MG63 (cell line): Measurements from ENCODE around the gene SEC24C. TPM values are rescaled to one million over a fixed set of nuclear protein-coding genes. Genes with fewer than 3 reads are reported as not detected.

Experiments
- DNase-seq: peaks from one replicate; pipeline ENCODE4 v3.0.0-alpha.2; 2020
- H3K27me3 ChIP-seq: fragments of 250-450 bp; sonication (Bioruptor Pico); 2 replicates; pipeline ENCODE4 v1.5.1; 2020; ENCODE audit warnings: mild to moderate bottlenecking, moderate library complexity
- H3K36me3 ChIP-seq: fragments of 250-450 bp; sonication (Bioruptor Pico); 2 replicates; pipeline ENCODE4 v1.5.1; 2020; ENCODE audit warnings: mild to moderate bottlenecking, moderate library complexity
- H3K4me3 ChIP-seq: fragments of 250-450 bp; sonication (Bioruptor Pico); 2 replicates; pipeline ENCODE4 v1.5.1; 2020; ENCODE audit warnings: mild to moderate bottlenecking, moderate library complexity
- H3K9me3 ChIP-seq: fragments of 250-450 bp; sonication (Bioruptor Pico); 2 replicates; pipeline ENCODE4 v1.5.1; 2020; ENCODE audit warnings: mild to moderate bottlenecking, moderate library complexity
- total RNA-seq: library from RNA; depleted of rRNA; stranded (reverse); fragments of >200 nt; shearing (Covaris generic); gene quantifications from 2 replicates; pipeline ENCODE4 v1.2.3, GENCODE V29; 2014; ENCODE audit warnings: low replicate concordance; rRNA removed

The SEC24C gene
- total RNA-seq, 1 experiment from 2014 or later = 74.6 TPM

- Histone ChIP-seq H3K9me3 (no peaks in the 10 kb centered on the region), H3K4me3 (no peak overlapping the region)
- no peak for DNase-seq
These were observed 68.5 kb downstream of the SEC24C start for GRCh38 chr10:73812657-73813056.

DNA sequence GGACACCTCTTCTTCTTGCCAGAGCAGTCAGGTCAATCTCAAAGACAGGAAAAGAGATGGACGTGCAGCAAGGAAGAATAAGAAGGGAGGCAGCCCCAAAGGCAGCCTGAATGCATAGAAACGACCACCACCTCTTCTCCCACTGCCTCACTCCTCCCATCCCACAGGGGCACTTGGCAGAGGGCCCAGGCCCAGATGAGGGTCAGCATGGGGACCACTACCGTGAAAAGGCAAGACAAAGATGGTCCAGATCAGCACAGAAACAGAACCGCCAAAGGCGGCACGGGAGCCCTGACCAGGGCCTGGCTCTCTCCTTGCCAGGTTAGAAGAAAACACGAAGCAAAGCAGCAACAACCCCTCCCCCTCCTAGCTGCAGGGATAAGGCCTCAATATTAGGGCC is 69.2 kb downstream of the SEC24C start:
- Histone ChIP-seq H3K27me3 (no peaks in the 10 kb centered on the region), H3K36me3 (peaks cover 33% of the 10 kb centered on the region), H3K9me3 (no peaks in the 10 kb centered on the region), H3K4me3 (no peak overlapping the region)
- no peak for DNase-seq

More at GRCh38 chr10:73812657-73813056, 68.5 kb downstream of the SEC24C start:
- H3K27me3 ChIP-seq = no peaks in the 10 kb centered on the region
- H3K36me3 ChIP-seq = peaks cover 32% of the 10 kb centered on the region

DNA sequence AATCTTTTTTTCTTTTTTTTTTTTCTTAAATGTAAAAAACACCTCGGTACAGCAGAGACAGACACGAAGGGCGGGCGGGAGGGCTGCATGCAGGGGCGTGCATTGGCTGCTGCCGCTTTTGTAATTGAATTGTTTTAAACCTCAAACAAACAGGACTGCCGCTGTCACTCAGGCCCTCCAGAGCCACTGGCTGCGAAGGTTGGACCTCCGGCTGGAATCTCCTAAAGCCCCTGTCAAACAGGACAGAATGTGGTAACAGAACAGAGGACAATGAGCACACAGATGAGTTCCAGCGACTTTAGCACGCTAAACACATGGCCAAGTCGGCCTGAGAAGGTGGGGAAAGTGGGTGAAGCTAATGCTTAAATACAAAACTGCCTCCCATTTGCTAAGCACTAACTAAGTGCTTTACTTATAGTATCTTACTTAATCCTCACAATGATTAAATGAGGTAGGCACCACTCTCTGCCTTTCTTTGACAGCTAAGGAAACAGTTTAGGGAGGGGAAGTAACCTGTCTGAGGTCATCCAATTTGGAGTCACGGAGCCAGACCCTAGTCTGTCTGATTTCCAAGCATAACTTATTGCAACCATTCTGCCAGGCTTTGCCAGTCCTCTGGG is 70.2 kb downstream of the SEC24C start:
- no peak for DNase-seq
- H3K9me3 ChIP-seq = no peaks in the 10 kb centered on the region
- H3K36me3 ChIP-seq = peaks cover 33% of the 10 kb centered on the region
- no peak overlapping the region for H3K4me3 ChIP-seq
- H3K27me3 ChIP-seq = no peaks in the 10 kb centered on the region

DNA sequence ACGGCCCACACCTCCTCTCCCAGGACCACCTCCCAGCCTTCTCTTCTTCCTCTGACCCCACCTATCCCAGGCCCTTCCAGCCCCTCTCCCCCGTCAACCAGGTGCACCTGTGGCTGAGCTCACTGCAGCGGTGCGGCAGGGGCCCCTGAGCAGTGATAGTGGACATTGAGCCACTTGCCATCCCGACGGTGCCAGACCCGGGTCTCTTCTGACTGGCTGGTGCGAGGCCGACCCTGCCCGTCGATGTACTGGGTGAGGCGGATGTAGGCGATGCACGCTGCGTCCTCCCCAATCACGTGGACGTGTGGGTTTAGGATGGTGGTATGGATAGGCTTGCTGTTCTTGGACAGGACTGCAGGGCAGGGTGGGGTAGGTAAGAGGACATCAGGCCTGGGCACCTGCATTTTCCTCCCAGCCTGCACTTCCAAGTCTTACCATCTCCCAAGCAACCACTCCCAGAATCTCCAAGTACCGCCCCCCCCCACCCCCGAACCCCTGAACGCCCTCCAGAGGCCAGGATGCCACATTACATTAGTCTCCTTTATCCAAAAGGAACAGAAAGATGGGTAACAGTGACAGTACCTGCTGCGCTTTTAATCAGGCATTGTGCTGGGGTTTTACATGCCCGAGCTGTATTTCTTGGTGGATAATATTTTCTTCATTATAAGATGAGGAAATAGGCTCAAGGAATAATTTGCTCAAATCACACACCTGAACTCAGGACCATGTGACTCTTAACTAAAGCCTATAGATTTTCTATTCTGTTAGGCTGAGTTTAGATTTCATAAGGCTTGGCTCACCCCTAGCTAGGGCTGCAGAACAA is 70.9 kb downstream of the SEC24C start:
- Histone ChIP-seq H3K27me3 (no peaks in the 10 kb centered on the region), H3K9me3 (no peaks in the 10 kb centered on the region), H3K4me3 (no peak overlapping the region), H3K36me3 (peaks cover 33% of the 10 kb centered on the region)
- DNase-seq = no peak

DNA sequence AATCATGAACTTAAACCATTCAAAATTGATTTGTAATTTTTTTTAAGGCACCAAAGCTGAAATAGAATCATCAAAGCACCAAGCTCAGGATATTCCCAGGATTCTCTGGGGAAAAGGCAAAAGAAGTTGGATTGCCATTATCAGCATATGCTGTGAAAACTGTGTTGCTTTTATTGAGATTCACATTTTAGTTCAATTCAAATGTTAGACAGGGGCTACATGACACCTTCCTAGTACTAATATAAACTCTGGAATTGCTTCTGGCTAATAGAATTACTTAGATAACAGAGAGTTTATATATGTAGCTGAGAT is 71.5 kb downstream of the SEC24C start:
- no peak for DNase-seq
- Histone ChIP-seq H3K27me3 (no peaks in the 10 kb centered on the region), H3K4me3 (no peak overlapping the region), H3K36me3 (peaks cover 33% of the 10 kb centered on the region), H3K9me3 (no peaks in the 10 kb centered on the region)

DNA sequence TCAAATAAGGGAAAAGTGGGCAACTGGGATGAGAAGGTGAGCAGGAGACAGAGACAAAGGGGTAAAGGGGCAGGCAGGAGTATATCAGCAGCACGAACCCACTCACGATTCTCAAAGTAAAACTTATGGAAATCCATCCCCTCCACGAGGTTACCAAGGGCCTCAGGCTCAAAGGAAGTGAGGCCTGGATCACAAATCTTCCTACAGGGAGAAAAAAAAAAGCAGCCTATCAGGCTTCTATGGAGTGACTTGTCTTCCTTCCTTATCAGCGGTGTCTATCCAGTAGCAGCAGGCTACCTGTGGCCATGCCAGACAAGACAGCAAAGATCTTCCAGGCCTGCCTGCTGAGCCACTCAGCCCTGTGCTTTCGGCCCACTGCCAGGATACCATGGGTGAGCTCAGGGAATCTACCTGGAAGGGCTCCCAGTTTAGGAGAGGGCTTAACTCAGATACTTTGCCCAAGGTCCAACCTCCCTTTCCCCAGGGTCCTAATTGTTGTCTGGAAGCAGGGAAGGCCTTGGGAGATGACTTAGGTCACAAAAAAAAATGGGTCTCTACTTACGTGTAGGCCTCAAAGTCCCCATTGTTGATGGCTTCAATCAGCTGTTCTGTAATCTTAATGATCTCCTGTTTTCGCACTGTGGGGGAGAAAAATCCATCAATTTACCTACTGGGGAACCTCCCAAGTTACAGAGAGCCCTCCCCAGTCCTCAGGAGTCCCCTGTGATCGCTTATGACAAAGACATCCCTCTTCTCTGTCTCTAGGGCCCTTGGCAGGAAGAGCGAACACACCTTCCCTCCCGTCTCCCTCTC is 73.0 kb downstream of the SEC24C start:
- no peaks in the 10 kb centered on the region for H3K9me3 ChIP-seq
- no peaks in the 10 kb centered on the region for H3K27me3 ChIP-seq
- peak; percentile 62 for DNase-seq
- H3K4me3 ChIP-seq = no peak overlapping the region
- H3K36me3 ChIP-seq = peaks cover 39% of the 10 kb centered on the region

GRCh38 chr10:73817826-73818225 is 73.7 kb downstream of the SEC24C start:
- no peak for DNase-seq
- Histone ChIP-seq H3K27me3 (no peaks in the 10 kb centered on the region), H3K4me3 (no peak overlapping the region), H3K36me3 (peaks cover 37% of the 10 kb centered on the region), H3K9me3 (no peaks in the 10 kb centered on the region)

- Histone ChIP-seq H3K36me3 (peaks cover 36% of the 10 kb centered on the region), H3K9me3 (no peaks in the 10 kb centered on the region), H3K27me3 (no peaks in the 10 kb centered on the region), H3K4me3 (no peak overlapping the region)
- DNase-seq = no peak
These were observed 74.2 kb downstream of the SEC24C start for GRCh38 chr10:73818402-73818801.

GRCh38 chr10:73819081-73819480 is 74.9 kb downstream of the SEC24C start:
- H3K36me3 ChIP-seq = peaks cover 32% of the 10 kb centered on the region

GRCh38 chr10:73819513-73820093 is 75.4 kb downstream of the SEC24C start:
- Histone ChIP-seq H3K36me3 (peaks cover 29% of the 10 kb centered on the region), H3K9me3 (no peaks in the 10 kb centered on the region), H3K4me3 (no peak overlapping the region), H3K27me3 (no peaks in the 10 kb centered on the region)
- no peak for DNase-seq

More at GRCh38 chr10:73819081-73819480, 74.9 kb downstream of the SEC24C start:
- no peaks in the 10 kb centered on the region for H3K27me3 ChIP-seq
- H3K4me3 ChIP-seq = no peak overlapping the region
- no peak for DNase-seq
- no peaks in the 10 kb centered on the region for H3K9me3 ChIP-seq

Other genes starting within 250 kb of the SEC24C start
- 5.9 and 14.5 TPM in 2 replicates for gene PPP3CB, start 248.3 kb upstream of the SEC24C start, total RNA-seq
- 5.3 and 10.2 TPM in 2 replicates for gene USP54, start 153.0 kb upstream of the SEC24C start, total RNA-seq
- not detected in 2 replicates for gene MYOZ1, start 102.9 kb upstream of the SEC24C start, total RNA-seq
- not detected in 2 replicates for gene SYNPO2L, start 88.3 kb upstream of the SEC24C start, total RNA-seq
- gene AGAP5, start 46.3 kb upstream of the SEC24C start, total RNA-seq = 1.1 and 3.1 TPM in 2 replicates
- 58.5 and 93.9 TPM in 2 replicates for gene CHCHD1, start 37.7 kb downstream of the SEC24C start, total RNA-seq
- gene ZSWIM8, start 41.2 kb downstream of the SEC24C start, total RNA-seq = 12.3 and 24.1 TPM in 2 replicates
- 1.8 and 4.2 TPM in 2 replicates for gene NDST2, start 67.2 kb downstream of the SEC24C start, total RNA-seq
- 16.5 and 24.0 TPM in 2 replicates for gene CAMK2G, start 130.2 kb downstream of the SEC24C start, total RNA-seq
- 169 and 219 TPM in 2 replicates for gene PLAU, start 166.8 kb downstream of the SEC24C start, total RNA-seq